ENCODE data around the gene PSENEN. TPM values are rescaled to one million over a fixed set of nuclear protein-coding genes. Genes with fewer than 3 reads are reported as not detected.

PSENEN gene
- total and polyA plus RNA-seq, 5 experiments from 2014 or later = 23.0 to 76.5 (median 68.7) TPM

DNA sequence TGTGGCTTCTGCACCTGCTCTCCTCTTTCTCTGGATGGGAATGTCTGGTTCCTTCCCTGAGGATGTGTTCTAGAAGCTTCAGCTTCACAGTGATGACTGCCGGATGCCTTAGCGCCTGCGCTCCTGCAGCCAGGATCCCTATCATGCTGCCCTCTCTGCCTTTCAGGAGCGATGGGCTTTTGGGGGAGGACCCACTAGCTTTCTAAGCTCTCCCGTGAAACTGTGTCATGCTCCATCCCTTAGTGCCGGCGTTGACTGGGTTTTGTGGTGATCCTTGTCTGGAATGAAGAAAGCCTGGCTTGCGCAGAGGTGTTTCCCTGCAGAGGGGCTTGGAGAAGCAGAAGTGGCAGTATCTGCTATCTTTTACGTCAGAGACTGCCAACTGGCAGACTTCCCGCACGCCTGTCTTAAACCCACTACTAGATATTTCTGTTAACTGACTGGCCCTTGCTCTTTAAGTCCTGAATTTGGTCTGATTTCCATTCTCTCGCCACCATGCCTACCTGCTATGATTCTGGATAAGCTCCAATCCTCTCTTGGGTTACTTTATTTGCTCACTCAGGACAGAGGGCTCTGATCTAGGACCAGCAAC lies 31.5 kb upstream of the PSENEN start:
- Mint-ChIP-seq H3K27ac (peak overlapping the region; percentile 29 to 96 (median 86)), H3K4me1 (peaks cover 40 to 67% (median 59%) of the 10 kb centered on the region in 4 donors), H3K4me3 (peak overlapping the region; percentile 44 to 81 (median 68)), H3K27me3 (no peaks in the 10 kb centered on the region), H3K36me3 (no peaks in the 10 kb centered on the region), H3K9me3 (no peaks in the 10 kb centered on the region)
- no peak for ATAC-seq
- POLR2A ChIA-PET = interaction anchor here (3.3 to 4.9 kb wide), 2 partner anchors 11 to 19 kb away, joined by 13 to 24 read pairs; no protein-coding TSS in a partner anchor
- no peak for DNase-seq

DNA sequence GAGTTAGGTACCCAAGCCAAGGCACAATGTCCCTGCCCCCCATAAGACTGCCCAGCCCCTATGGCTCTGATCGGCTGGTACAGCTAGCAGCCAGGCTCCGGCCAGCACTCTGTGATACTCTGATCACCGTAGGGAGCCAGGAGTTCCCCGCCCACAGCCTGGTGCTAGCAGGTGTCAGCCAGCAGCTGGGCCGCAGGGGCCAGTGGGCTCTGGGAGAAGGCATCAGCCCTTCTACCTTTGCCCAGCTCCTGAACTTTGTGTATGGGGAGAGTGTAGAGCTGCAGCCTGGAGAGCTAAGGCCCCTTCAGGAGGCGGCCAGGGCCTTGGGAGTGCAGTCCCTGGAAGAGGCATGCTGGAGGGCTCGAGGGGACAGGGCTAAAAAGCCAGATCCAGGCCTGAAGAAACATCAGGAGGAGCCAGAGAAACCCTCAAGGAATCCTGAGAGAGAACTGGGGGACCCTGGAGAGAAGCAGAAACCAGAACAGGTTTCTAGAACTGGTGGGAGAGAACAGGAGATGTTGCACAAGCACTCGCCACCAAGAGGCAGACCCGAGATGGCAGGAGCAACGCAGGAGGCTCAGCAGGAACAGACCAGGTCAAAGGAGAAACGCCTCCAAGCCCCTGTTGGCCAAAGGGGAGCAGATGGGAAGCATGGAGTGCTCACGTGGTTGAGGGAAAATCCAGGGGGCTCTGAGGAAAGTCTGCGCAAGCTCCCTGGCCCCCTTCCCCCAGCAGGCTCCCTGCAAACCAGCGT lies 30.7 kb upstream of the PSENEN start:
- peak overlapping the region in 9 of 10 donors; percentile 3 to 93 (median 58) for H3K27ac Mint-ChIP-seq
- no peaks in the 10 kb centered on the region for H3K36me3 Mint-ChIP-seq
- peak overlapping the region in 9 of 10 donors; percentile 9 to 81 (median 56) for H3K4me3 Mint-ChIP-seq
- H3K27me3 Mint-ChIP-seq = no peaks in the 10 kb centered on the region
- DNase-seq (no peak), ATAC-seq (no peak)
- H3K9me3 Mint-ChIP-seq = no peaks in the 10 kb centered on the region
- POLR2A ChIA-PET = interaction anchor here (1.4 to 4.9 kb wide), 3 partner anchors 12 to 20 kb away, joined by 3 to 24 read pairs (median 13); no protein-coding TSS in a partner anchor
- H3K4me1 Mint-ChIP-seq = peaks cover 42 to 74% (median 66%) of the 10 kb centered on the region in 4 donors

DNA sequence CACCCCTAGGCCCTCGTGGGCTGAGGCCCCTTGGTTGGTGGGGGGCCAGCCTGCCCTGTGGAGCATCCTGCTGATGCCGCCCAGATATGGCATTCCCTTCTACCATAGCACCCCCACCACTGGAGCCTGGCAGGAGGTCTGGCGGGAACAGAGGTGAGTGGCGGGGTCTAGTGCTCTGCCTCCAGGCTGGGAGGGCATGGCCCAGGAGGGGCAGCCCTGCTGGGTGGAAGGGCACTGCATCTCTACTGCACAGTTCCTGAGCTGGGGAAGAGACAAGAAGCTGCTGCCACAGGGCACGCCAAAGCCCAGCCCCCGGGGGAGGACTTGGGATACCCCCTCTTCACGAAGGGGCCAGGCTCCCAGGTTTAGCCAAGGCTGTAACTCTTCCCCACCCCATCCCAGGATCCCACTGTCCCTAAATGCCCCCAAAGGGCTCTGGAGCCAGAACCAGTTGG lies 30.1 kb upstream of the PSENEN start:
- POLR2A ChIA-PET = interaction anchor here (1.0 to 4.9 kb wide), 4 partner anchors 13 to 25 kb away, joined by 3 to 24 read pairs (median 8); no protein-coding TSS in a partner anchor
- ATAC-seq (no peak), DNase-seq (no peak)
- Mint-ChIP-seq H3K36me3 (peaks cover 0 to 4% (median 0%) of the 10 kb centered on the region in 3 donors), H3K4me3 (peak overlapping the region in 5 of 10 donors; percentile 92 to 99 (median 94)), H3K9me3 (no peaks in the 10 kb centered on the region), H3K4me1 (peaks cover 45 to 78% (median 70%) of the 10 kb centered on the region in 4 donors), H3K27ac (peak overlapping the region in 5 of 10 donors; percentile 56 to 97 (median 95)), H3K27me3 (no peaks in the 10 kb centered on the region)

DNA sequence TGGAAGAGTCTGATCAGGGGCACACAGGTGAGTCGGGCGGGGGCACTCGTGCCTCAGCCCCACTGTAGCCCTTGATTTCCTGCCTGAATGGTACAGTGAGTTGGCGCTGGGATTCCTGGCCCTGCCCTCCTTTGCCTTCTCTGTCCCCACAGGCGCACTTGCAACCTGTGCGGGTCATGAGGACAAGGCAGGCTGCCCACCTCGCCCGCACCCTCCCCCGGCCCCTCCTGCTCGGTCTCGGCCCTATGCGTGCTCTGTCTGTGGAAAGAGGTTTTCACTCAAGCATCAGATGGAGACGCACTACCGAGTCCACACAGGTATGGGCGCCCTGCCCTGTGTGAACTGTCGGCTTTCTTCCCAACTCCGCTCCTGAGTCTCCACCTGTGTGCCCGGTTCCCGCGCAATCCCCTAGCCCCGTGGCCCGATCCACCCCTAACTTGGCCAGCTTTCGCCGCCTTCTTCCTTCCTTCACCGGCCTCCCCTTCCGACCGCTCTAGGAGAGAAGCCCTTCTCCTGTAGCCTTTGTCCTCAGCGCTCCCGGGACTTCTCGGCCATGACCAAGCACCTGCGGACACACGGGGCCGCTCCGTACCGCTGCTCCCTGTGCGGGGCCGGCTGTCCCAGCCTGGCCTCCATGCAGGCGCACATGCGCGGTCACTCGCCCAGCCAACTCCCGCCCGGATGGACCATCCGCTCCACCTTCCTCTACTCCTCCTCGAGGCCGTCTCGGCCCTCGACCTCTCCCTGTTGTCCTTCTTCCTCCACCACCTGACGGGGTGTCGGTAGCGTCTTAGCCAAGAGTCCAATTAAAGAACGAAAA lies 29.3 kb upstream of the PSENEN start:
- no peak for ATAC-seq
- POLR2A ChIA-PET = interaction anchor here (1.0 to 4.9 kb wide), 4 partner anchors 14 to 24 kb away, joined by 3 to 24 read pairs (median 8); no protein-coding TSS in a partner anchor
- H3K4me3 Mint-ChIP-seq = peak overlapping the region; percentile 89 to 99 (median 94)

DNA sequence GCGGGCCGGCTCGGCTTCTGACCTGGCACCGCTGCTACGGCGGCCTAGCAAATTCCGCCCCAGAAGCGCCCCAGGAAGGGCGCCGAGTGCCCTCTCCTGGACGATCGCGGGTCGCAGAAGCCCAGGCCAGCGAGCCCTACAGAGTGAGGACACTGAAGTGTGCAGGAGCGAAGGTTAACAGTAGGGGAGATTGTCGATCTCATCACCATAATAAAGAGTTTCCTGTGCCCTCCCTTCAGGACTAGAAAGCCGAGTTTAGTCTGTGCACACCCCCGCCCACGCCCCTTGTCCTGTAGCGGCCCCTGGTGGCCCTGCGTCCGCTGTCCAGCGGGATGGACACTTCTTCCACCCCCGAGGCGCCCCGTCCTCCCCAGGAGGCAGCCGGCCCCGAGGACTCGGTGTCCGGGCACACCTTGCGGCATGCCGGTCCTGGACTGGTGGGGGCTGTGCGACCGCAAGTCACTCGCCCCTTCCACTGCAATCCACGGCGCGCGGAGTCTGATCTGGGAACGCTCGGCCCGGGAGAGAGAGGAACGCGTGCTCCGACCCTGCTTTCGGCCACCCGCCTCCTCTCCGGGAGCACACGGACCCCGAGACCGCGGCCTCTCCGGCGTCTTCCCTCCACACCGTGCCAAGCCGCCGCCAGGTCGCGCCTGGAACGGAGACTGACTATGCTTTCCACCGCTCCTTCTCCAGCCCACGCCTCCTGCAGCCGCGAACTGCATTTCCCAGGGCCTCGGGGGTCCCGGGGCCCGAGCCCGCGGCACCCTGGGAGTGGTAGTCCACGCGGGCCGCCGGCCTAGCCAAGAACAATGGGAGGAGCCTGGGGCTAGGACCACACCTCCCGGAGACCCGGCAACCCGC lies 28.4 kb upstream of the PSENEN start:
- ATAC-seq (peak; percentile 83 to 85), DNase-seq (peak; percentile 73 to 99 (median 96))
- POLR2A ChIA-PET = interaction anchor here (0.8 to 3.0 kb wide), 5 partner anchors 14 to 31 kb away, joined by 3 to 29 read pairs (median 4); partner anchors contain the start of genes IGFLR1 and LIN37
- H3K4me3 Mint-ChIP-seq = peak overlapping the region; percentile 89 to 99 (median 94)
- peak overlapping the region; percentile 89 to 97 (median 94) for H3K27ac Mint-ChIP-seq
- H3K9me3 Mint-ChIP-seq = no peaks in the 10 kb centered on the region
- H3K36me3 Mint-ChIP-seq = peaks cover 0 to 17% (median 0%) of the 10 kb centered on the region in 3 donors
- H3K27me3 Mint-ChIP-seq = no peaks in the 10 kb centered on the region
- peaks cover 41 to 74% (median 64%) of the 10 kb centered on the region in 4 donors for H3K4me1 Mint-ChIP-seq

More for the DNA sequence above, 29.3 kb upstream of the PSENEN start:
- H3K36me3 Mint-ChIP-seq = peaks cover 0 to 9% (median 0%) of the 10 kb centered on the region in 3 donors
- H3K4me1 Mint-ChIP-seq = peaks cover 42 to 77% (median 65%) of the 10 kb centered on the region in 4 donors
- peak overlapping the region; percentile 89 to 97 (median 94) for H3K27ac Mint-ChIP-seq
- no peaks in the 10 kb centered on the region for H3K9me3 Mint-ChIP-seq
- DNase-seq = peak in 3 of 10 donors; percentile 22 to 32 (median 27)
- H3K27me3 Mint-ChIP-seq = no peaks in the 10 kb centered on the region

DNA sequence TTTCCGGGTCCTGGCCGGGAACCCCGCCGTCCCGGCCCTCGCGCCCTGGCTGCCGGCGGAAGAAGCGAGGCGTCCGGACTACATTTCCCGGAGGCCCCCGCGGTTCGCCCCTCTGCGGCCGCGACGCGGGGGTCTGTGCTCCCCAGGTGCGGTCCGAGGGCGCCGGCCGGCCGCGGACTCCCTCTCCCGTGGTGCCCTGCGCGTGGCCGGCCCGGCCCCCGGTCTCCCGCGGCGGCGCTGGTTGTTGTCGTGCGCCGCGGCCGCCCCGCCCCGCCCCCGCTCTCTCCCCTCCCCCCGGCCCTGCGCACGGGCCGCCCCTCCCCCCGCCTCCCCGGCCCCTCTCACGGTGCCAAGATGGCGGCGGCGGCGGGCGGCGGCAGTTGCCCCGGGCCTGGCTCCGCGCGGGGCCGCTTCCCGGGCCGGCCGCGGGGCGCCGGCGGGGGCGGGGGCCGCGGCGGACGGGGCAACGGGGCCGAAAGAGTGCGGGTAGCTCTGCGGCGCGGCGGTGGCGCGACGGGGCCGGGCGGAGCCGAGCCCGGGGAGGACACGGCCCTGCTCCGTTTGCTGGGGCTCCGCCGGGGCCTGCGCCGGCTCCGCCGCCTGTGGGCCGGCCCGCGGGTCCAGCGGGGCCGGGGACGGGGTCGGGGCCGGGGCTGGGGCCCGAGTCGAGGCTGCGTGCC lies 27.6 kb upstream of the PSENEN start, which contains the start of gene KMT2B:
Gene KMT2B (plus strand): TSS at position 339 of the 680 bp plus-strand sequence. CDS start 16 bp downstream, at position 355.
- DNase-seq (peak in 1 of 10 donors; percentile 91), ATAC-seq (peak; percentile 31 to 34)
- peak within 1 kb of the TSS; percentile 91 to 97 (median 94) for H3K27ac Mint-ChIP-seq
- H3K4me3 Mint-ChIP-seq = peak within 1 kb of the TSS; percentile 90 to 99 (median 94)
- H3K4me1 Mint-ChIP-seq = peaks cover 38 to 72% (median 60%) of the 10 kb centered on the region in 4 donors
- peaks cover 0 to 25% (median 0%) of the 10 kb centered on the region in 3 donors for H3K36me3 Mint-ChIP-seq
- POLR2A ChIA-PET = interaction anchor here (0.8 to 3.0 kb wide), 8 partner anchors 10 to 40 kb away, joined by 3 to 29 read pairs (median 4); partner anchors contain the start of genes IGFLR1, LIN37, PROSER3 and PSENEN
- no peaks in the 10 kb centered on the region for H3K27me3 Mint-ChIP-seq
- H3K9me3 Mint-ChIP-seq = no peaks in the 10 kb centered on the region

DNA sequence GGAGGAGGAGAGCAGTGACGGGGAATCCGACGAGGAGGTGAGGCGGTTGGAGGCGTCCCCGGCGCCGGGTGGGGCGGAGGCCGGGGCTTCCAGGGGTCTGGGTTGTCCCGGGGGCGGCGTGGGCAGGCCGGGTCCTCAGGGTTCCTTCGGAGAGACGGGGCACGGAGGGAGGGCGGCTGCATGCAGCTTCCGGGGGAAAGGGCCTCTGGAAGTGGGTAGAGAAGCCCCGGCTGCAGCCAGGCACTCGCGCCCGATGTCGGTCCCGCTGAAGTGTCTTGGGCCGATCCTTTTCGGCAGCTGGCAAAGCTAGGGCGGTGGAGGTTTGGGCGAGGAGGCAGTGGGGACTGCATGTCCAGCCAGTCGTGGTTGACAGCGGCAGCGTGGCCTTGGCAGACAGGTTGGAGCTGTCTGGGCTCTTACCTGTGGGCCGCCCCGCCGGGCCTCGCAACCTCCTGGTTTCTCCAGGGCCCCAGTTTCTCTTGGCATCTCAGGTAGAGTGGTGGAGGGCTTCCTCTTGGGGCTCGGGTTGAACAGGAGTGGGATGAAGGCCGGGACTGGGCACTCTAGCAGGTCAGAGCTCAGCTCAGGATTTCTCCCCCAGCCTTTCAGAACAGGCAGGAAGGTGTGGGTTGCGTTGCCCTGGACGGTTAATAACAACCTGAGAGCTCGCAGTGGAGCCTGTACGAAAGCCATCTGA lies 27.0 kb upstream of the PSENEN start:
- peak overlapping the region; percentile 82 to 92 (median 88) for H3K4me3 Mint-ChIP-seq
- ATAC-seq (peak in 1 of 2 donors; percentile 0), DNase-seq (peak in 9 of 10 donors; percentile 36 to 72 (median 46))
- peaks cover 0 to 32% (median 0%) of the 10 kb centered on the region in 3 donors for H3K36me3 Mint-ChIP-seq
- H3K27ac Mint-ChIP-seq = peak overlapping the region; percentile 57 to 94 (median 90)
- no peaks in the 10 kb centered on the region for H3K27me3 Mint-ChIP-seq
- H3K9me3 Mint-ChIP-seq = no peaks in the 10 kb centered on the region
- POLR2A ChIA-PET = interaction anchor here (0.5 to 4.3 kb wide), 10 partner anchors 10 to 1320 kb away, joined by 3 to 29 read pairs (median 4); partner anchors contain the start of genes IGFLR1, LIN37, PROSER3 and PSENEN
- peaks cover 33 to 66% (median 53%) of the 10 kb centered on the region in 4 donors for H3K4me1 Mint-ChIP-seq

DNA sequence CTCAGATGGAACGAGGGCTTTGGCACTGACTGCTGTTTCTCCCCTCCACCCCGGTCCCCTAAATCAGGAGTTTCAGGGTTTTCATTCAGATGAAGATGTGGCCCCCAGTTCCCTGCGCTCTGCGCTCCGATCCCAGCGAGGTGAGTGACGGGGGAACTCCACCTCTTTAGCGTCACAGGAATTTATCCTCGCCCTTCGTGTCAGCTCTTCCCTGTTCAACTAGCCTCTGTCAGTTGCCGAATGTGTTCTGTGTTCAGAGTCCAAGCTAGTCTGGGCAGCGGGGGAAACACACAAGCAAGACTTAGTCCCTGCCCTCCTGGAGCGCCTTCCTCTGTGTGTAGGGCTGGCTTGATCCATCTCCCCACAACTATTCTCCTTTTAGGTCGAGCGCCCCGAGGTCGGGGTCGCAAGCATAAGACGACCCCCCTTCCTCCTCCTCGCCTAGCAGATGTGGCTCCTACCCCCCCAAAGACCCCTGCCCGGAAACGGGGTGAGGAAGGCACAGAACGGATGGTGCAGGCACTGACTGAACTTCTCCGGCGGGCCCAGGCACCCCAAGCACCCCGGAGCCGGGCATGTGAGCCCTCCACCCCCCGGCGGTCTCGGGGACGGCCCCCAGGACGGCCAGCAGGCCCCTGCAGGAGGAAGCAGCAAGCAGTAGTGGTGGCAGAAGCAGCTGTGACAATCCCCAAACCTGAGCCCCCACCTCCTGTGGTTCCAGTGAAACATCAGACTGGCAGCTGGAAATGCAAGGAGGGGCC lies 25.9 kb upstream of the PSENEN start:
- peaks cover 0 to 43% (median 6%) of the 10 kb centered on the region in 3 donors for H3K36me3 Mint-ChIP-seq
- DNase-seq (no peak), ATAC-seq (no peak)
- peak overlapping the region; percentile 82 to 92 (median 88) for H3K4me3 Mint-ChIP-seq
- peak overlapping the region in 9 of 10 donors; percentile 71 to 94 (median 90) for H3K27ac Mint-ChIP-seq
- H3K4me1 Mint-ChIP-seq = peaks cover 23 to 59% (median 42%) of the 10 kb centered on the region in 4 donors
- POLR2A ChIA-PET = interaction anchor here (0.6 to 4.3 kb wide), 5 partner anchors 20 to 209 kb away, joined by 4 to 29 read pairs (median 6); partner anchors contain the start of genes IGFLR1, PROSER3, PSENEN and U2AF1L4
- H3K27me3 Mint-ChIP-seq = no peaks in the 10 kb centered on the region
- H3K9me3 Mint-ChIP-seq = no peaks in the 10 kb centered on the region

DNA sequence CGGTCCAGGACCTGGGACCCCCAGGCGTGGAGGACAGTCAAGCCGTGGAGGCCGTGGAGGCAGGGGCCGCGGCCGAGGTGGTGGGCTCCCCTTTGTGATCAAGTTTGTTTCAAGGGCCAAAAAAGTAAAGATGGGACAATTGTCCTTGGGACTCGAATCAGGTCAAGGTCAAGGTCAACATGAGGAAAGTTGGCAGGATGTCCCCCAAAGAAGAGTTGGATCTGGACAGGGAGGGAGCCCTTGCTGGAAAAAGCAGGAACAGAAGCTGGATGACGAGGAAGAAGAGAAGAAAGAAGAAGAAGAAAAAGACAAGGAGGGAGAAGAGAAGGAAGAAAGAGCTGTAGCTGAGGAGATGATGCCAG lies 25.3 kb upstream of the PSENEN start:
- POLR2A ChIA-PET = interaction anchor here (0.6 to 4.3 kb wide), 3 partner anchors 20 to 209 kb away, joined by 4 to 29 read pairs (median 26); partner anchors contain the start of gene IGFLR1

More for the DNA sequence above, 25.3 kb upstream of the PSENEN start:
- no peaks in the 10 kb centered on the region for H3K9me3 Mint-ChIP-seq
- H3K4me1 Mint-ChIP-seq = peaks cover 19 to 54% (median 38%) of the 10 kb centered on the region in 4 donors
- H3K4me3 Mint-ChIP-seq = peak overlapping the region in 5 of 10 donors; percentile 38 to 65 (median 58)
- H3K27me3 Mint-ChIP-seq = no peaks in the 10 kb centered on the region
- DNase-seq (no peak), ATAC-seq (no peak)
- peak overlapping the region in 5 of 10 donors; percentile 51 to 87 (median 74) for H3K27ac Mint-ChIP-seq
- peaks cover 0 to 48% (median 6%) of the 10 kb centered on the region in 3 donors for H3K36me3 Mint-ChIP-seq

Data from naive thymus-derived CD8-positive, alpha-beta T cell (primary cell).